ENCODE results near the gene SEZ6L2. TPM values are rescaled to one million over a fixed set of nuclear protein-coding genes. Genes with fewer than 3 reads are reported as not detected.

SEZ6L2 gene
- total RNA-seq, 4 donors from 2014 or later: 1.4 to 100 (median 3.1) TPM

DNA sequence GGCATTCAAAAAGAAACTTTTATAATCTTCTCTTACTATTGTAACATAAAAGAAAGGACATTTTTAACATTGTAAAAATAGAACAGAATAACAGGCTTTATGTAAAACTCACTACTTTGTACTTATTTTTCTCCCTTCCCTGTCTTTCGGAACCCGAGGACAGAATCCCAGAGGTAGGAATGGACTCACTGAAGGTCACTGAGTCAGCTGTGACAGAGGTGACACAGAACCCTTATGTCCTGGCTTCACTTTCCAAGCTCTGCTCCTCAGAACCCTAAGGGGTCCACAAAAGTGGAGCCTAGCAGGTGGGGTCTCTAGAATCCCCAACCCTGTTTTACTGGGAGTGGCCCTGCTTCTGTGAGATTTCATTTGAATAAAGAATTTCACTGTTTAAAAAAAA lies 23.0 kb upstream of the SEZ6L2 start:
- H3K4me3 ChIP-seq (ENCODE audit: low read depth, poor library complexity, severe bottlenecking): no peak overlapping the region
- DNase-seq (ENCODE audit: low spot score in 2 of 2): no peak
- 92 to 99% methylated on average over 2 of the region's 2 CpGs for WGBS, 2 donors
- TF ChIP-seq POLR2A (IDR thresholded peaks at IDR 0.05): no peak
- TF ChIP-seq, protein P1, sequence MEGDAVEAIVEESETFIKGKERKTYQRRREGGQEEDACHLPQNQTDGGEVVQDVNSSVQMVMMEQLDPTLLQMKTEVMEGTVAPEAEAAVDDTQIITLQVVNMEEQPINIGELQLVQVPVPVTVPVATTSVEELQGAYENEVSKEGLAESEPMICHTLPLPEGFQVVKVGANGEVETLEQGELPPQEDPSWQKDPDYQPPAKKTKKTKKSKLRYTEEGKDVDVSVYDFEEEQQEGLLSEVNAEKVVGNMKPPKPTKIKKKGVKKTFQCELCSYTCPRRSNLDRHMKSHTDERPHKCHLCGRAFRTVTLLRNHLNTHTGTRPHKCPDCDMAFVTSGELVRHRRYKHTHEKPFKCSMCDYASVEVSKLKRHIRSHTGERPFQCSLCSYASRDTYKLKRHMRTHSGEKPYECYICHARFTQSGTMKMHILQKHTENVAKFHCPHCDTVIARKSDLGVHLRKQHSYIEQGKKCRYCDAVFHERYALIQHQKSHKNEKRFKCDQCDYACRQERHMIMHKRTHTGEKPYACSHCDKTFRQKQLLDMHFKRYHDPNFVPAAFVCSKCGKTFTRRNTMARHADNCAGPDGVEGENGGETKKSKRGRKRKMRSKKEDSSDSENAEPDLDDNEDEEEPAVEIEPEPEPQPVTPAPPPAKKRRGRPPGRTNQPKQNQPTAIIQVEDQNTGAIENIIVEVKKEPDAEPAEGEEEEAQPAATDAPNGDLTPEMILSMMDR (IDR thresholded peaks at IDR 0.05): no peak
- intact Hi-C loops (cut with DNase I; ENCODE audit: low total_unique reads): no loop called here

DNA sequence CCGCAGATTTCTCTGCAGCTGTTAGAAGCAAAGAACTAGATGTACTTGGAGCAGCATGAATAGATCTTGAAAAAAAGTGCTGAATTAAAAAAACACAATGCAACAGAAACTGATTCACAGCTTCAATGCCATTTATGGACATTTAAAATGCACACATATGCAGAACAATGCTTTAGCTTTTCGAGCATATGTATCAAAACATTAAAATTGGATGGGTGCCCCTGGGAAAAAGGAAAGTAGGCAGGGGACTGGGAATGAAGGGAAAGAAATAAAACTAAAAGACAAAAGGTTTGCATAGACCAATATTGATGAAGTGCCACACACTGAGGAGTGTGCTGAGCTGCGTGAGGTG lies 21.7 kb upstream of the SEZ6L2 start:
- H3K4me3 ChIP-seq (ENCODE audit: low read depth, poor library complexity, severe bottlenecking): no peak overlapping the region
- no peak for DNase-seq (ENCODE audit: low spot score in 2 of 2)
- TF ChIP-seq, protein P1 (IDR thresholded peaks at IDR 0.05): no peak
- TF ChIP-seq POLR2A (IDR thresholded peaks at IDR 0.05): no peak
- intact Hi-C loops (cut with DNase I; ENCODE audit: low total_unique reads): no loop called here
- WGBS, 2 donors: 82 to 89% methylated on average over 3 of the region's 3 CpGs

DNA sequence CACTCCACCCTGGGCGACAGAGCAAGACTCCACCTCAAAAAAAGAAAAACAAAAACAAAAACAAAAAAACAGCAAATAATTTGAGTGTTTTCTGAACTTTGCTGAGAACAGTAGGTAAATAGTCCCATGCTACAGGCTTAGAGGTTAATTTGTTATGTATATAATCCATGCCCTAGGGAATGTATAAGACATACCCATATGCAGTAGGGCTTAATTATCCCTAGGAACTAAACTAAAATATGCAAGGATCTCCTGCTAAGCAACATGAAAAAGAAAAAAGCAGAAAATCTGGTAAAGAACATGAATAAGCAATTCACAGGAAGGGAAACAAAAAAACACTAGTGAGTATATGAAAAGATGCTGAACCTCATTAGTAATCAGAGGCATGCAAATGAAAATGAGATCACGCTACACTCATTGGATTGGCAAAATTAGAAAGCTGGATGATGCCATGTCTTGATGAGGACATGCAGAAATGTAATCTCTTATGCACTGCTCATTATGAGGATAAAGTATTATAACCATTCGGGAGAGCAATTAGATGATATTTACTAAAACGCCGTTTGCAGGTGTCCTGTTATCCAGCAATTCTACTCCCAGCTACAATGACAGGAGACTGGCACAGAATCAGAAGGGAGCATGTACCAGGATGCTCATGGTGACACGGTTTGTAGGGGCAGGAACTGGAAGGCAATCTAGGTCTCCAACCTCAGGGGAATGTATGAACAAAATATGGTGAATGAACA lies 21.1 kb upstream of the SEZ6L2 start:
- intact Hi-C loops (cut with DNase I; ENCODE audit: low total_unique reads): no loop called here
- TF ChIP-seq POLR2A (IDR thresholded peaks at IDR 0.05): no peak
- TF ChIP-seq, protein P1 (IDR thresholded peaks at IDR 0.05): no peak
- H3K4me3 ChIP-seq (ENCODE audit: low read depth, poor library complexity, severe bottlenecking): no peak overlapping the region
- 79 to 83% methylated on average over 6 of the region's 6 CpGs for WGBS, 2 donors
- no peak for DNase-seq (ENCODE audit: low spot score in 2 of 2)

DNA sequence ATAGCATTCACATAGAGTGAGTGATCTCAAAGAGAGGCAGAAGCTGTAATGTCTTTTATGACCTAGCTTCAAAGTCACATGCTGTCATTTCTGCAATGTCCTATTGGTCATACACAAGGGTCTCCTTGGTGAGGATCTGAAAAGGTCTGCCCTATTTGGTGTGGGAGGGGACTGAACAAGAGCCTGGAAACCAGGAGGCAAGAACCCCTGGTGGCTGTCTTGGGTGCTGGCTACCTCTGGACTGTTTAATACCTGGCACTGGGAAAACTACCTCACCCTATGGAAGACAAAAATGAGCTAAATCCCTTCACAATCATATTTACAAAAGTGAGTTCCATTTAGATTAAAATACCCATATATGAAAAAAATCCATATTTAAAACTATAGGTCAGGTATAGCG lies 17.6 kb upstream of the SEZ6L2 start:
- TF ChIP-seq POLR2A (IDR thresholded peaks at IDR 0.05): no peak
- TF ChIP-seq, protein P1 (IDR thresholded peaks at IDR 0.05): no peak
- no peak for DNase-seq (ENCODE audit: low spot score in 2 of 2)
- H3K4me3 ChIP-seq (ENCODE audit: low read depth, poor library complexity, severe bottlenecking): no peak overlapping the region
- WGBS, 2 donors: 96 to 97% methylated on average over 1 of the region's 1 CpG
- intact Hi-C loops (cut with DNase I; ENCODE audit: low total_unique reads): no loop called here

DNA sequence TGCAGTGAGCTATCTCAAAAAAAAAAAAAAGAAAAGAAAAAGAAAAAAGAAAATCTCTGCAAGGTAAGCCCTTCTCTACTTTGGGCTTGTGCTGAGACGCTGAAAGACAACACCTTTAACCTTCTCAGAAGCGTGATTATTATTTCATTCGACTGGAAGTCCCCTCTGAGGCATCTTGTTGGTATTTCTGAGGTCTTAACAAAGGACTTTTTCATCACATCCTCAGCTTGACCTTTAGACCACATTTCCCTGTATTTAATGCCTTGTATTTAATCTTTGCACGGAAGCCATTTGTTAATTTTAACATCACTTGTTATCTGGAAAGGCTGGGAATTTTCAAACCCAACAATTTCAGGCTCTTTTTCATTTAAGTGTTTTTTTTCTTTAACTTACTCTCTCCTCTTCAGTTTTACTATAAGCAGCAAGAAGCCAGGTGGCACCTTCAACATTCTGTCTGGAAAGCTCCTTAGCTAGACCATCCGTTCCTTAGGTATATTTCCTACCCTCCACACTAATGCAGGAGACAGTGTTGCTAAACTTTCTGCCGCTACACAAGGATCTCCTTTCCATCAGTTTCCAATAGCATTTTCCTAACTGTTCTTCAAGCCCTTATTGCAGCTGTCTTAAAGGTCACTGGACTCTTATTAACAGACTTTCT lies 16.4 kb upstream of the SEZ6L2 start:
- H3K4me3 ChIP-seq (ENCODE audit: low read depth, poor library complexity, severe bottlenecking): no peak overlapping the region
- TF ChIP-seq POLR2A (IDR thresholded peaks at IDR 0.05): no peak
- TF ChIP-seq, protein P1 (IDR thresholded peaks at IDR 0.05): no peak
- no peak for DNase-seq (ENCODE audit: low spot score in 2 of 2)
- WGBS, 2 donors: 78 to 81% methylated on average over 6 of the region's 6 CpGs
- intact Hi-C loops (cut with DNase I; ENCODE audit: low total_unique reads): no loop called here
